Measurements from ENCODE around the gene CEP112.
"Not testable (repeated sequence)": the region's sequence is repeated elsewhere in the genome, so short reads cannot be mapped to it uniquely, and the experiment has no call there.

Gene CEP112

GRCh38 chr17:65811043-65811442 lies 380.9 kb downstream of the CEP112 start:
- no peak for DNase-seq

DNA sequence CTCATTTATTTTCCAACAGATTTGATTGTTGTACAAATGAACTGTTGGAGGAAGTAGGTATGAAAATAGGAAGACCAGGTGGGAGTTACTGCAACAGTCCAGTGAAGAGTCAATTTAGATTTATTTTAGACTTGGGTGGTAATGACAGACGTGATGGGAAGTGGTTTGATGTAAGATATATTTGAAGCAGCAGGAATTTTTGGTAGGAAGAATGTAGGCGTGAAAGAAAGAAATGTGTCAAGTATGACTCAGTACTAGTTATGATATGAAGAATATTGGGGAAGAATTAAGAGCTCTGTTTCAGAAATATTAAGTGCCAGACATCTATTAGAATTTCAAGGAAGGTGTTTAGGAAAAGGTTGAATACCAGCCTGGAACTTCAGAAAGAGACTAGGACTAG lies 382.6 kb downstream of the CEP112 start:
- no peak for DNase-seq

- not testable (repeated sequence) for DNase-seq
Observed at GRCh38 chr17:65808566-65808965, 383.4 kb downstream of the CEP112 start.

DNA sequence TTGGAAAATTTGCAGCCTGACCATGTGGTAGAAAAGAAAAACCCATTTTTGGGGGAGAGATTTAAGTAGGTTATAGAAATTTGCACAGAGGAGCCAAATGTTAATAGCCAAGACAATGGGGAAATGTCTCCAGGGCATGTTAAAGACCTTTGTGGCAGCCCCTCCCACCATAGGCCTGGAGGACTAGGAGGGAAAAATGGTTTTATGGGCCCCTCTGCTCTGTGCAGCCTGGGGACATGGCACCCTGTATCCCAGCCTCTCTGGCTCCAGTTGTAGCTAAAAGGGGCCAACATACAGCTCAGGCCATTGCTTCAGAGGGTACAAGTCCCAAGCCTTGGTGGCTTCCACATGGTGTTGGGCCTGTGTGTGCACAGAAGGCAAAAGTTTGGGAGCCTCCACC lies 384.6 kb downstream of the CEP112 start:
- DNase-seq: no peak

DNA sequence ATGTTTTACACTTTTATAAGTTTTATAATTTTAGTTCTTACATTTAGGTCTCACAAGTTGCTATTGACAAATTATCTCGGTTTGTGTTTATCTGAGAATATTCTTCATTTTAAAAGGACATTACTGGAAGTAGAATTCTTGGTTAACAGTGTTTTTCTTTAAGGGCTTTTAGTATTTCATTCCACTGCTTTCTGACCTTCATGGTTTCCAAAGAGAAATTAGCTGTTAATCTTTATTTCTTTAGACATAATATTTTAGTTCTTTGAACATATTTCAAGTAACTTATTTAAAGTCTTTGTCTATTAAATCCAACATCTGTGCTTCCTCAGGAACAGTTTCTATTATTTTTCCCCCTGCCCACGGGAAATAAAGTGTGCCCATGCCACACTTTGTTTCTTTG lies 390.4 kb downstream of the CEP112 start:
- no peak for DNase-seq

- DNase-seq: peak; percentile 49
Observed at GRCh38 chr17:65800655-65801054, 391.3 kb downstream of the CEP112 start.

DNA sequence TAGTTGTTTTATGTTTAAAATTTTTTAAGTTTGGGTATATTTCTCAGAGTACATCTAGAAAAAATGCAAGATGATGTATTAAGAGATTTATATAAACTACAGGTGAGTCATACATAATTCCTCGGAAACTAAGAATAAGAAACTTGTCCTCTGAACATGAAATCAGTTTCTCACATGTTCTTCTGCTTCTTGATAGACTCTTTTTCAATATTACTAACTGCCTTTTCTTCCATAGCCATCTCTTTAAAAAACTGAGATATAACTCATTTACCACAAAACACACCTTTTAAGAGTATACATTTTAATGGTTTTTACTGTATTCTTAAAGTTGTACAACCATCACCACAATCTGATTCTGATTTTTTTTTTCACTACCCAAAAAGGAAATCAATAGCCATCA lies 392.1 kb downstream of the CEP112 start:
- peak; percentile 61 for DNase-seq

DNA sequence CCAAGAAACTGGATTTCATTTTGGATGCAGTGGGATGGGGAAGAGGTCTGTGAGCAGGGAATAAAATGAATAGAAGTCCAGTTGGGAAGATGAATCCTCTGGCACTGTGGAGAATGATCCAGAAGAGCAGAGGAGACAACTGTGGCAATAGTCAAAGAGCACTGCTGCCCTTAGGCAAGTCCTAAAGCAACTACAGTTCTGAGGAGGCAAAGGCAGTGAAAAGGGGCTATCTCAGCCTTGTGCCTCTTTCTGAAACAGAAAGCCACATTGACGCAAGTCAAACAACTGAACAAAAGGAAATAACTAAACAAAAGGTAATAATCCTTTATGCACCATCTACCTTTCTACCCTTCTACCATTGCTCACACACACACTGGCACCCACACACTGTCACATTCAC lies 392.5 kb downstream of the CEP112 start:
- peak; percentile 67 for DNase-seq

GRCh38 chr17:65797809-65798208 lies 394.1 kb downstream of the CEP112 start:
- DNase-seq: no peak

DNA sequence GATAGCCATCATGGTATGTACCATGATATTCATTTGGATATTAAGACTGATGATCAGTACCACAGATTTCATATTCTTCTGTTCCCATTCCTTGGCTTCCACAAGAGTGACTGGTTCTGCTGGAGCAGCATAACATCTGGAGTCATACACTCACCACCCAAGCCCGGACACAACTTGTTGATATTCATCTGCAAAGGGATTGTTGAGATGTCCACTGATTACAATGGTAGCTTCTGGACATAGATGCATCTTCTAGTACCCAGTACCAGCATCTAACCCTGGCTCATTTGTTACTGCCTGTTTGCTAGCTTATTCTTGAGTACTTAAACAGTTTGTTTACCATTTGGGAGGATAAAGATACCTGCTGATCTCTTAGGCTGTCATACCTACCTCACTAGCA lies 394.8 kb downstream of the CEP112 start:
- no peak for DNase-seq

- DNase-seq: peak; percentile 10
Observed at GRCh38 chr17:65794572-65794971, 397.4 kb downstream of the CEP112 start.

- DNase-seq: no peak
Observed at GRCh38 chr17:65790241-65790640, 401.7 kb downstream of the CEP112 start.

GRCh38 chr17:65787503-65787902 lies 404.4 kb downstream of the CEP112 start:
- DNase-seq: no peak

- DNase-seq: no peak
Observed at GRCh38 chr17:65786479-65786878, 405.5 kb downstream of the CEP112 start.

- DNase-seq: no peak
Observed at GRCh38 chr17:65785109-65785508, 406.8 kb downstream of the CEP112 start.

DNA sequence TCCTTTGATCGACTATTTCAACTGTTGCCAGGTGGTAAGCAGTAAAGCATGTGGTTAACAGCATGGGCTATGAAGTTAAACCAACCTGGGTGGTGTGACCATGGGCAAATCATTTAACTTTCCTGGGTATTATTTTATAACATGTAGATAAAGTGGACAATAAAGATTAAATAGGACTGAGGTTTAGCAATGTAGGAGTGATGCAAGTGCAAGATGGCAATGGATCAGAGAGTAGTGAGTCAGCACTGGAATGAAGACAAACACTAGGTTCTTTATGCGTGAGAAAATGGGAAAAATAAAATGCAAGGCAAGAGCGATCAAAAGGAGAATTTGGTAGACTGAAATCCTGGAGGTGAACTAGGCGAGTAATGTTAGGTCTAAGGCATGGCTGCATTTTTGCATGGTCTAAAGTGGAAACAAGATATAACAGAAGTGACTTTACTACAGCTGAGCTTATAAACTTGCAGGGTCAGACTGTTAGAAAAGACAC lies 408.0 kb downstream of the CEP112 start:
- DNase-seq: no peak

DNA sequence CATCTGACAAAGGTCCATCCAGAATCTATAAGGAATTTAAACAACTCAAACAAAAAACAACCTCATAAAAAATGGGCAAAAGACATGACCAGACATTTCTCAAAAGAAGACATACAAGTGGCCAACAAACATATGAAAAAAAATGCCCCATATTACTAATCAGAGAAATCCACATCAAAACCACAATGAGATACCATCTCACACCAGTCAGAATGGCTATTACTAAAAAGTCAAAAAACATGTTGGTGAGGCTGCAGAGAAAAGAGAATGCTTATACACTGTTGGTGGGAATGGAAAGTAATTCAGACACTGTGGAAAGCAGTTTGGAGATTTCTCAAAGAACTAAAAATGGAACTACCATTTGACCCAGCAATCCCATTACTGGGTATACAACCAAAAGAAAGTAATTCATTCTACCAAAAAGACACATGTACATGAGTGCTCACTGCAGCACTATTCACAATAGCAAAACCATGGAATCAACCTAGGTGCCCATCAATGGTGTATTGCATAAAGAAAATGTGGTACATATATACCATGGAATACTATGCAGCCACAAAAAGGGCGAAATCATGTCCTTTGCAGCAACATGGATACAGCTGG lies 409.7 kb downstream of the CEP112 start:
- peak; percentile 21 for DNase-seq

- DNase-seq: no peak
Observed at GRCh38 chr17:65780111-65780510, 411.8 kb downstream of the CEP112 start.

DNA sequence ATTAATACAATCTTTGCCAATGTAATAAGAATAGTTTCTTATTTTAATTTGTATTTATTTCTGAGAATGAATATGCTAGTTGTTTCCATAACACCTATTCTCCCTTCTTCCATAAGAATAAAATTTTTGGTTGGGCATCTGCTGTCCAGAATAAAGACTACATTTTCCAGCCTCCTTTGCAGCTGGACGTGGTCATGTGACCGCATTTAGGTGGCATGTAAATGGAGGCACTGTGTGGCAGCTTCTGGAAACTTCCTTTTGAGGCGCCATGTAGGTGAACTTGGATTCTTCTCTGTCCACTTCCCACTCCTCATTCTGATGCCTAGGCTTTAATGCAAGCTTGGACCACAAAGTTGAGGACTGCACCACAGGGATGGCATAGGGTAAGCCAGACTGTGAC lies 415.0 kb downstream of the CEP112 start:
- DNase-seq: no peak

DNA sequence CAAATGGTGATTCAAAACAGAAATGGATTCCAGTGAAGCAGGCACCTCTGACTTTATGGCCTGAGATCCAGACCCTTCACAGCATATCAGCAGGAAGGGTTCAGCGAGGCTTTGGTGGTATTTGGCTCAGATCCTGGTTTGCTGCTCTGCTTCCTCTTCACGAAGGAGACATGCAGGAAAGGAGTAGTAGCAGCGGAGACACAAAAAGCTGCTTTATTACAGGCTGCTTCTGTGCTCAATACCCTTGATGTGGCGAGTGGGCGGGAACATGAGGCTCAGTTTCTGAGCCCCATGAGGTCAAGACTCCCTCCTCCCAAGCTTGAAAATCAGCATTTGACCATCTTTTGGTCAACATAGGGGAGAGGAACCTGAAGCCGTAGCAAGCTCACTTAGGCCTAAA lies 417.1 kb downstream of the CEP112 start:
- DNase-seq: no peak

- DNase-seq: no peak
Observed at GRCh38 chr17:65772989-65773388, 418.9 kb downstream of the CEP112 start.

DNA sequence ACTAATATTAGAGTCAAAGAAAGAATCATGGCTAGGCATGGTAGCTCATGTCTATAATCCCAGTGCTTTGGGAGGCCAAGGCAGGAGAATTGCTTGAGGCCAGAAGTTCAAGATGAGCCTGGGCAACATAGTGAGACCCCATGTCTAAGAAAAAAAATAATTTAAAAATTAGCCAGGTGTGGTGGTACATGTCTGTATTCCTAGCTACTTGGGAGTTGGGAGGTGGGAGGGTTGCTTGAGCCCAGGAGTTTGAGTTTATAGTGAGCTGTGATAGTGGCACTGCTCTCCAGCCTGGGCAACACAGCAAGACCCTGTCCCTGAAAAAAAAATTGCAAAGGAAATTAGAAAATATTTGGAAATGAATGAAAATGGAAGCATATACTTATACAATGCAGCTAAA lies 420.2 kb downstream of the CEP112 start:
- DNase-seq: no peak

- no peak for DNase-seq
Observed at GRCh38 chr17:65763786-65764185, 428.1 kb downstream of the CEP112 start.

DNA sequence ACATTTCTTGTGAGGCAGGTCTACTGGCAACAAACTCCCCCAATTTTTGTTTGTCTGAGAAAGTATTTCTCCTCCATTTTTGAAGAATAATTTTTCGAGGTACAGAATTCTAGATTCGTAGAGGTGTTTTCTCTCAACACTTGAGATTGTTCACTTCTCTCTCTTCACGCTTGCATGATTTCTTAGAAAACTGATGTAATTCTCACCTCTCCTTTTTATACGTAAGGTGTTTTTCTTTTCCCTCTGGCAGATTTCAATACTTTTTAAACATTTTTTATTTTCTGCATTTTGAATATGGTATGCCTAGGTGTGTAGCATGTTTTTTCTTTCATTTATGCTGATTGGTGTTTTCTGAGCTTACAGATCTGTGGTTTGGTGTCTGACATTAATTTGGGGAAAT lies 429.0 kb downstream of the CEP112 start:
- no peak for DNase-seq

GRCh38 chr17:65759532-65759931 lies 432.4 kb downstream of the CEP112 start:
- no peak for DNase-seq

- DNase-seq: no peak
Observed at GRCh38 chr17:65756760-65757159, 435.2 kb downstream of the CEP112 start.

Data from activated CD4-positive, alpha-beta T cell treated with anti-CD3 and anti-CD28 coated beads, Interleukin-10, Interleukin-2, amounts not matched to agents 100 ng/mL and 50 ng/mL, durations not matched to agents 16 hours and 8 hours (primary cell).